Measurements from ENCODE around the gene AKAP13.
"Not testable (repeated sequence)": the region's sequence is repeated elsewhere in the genome, so short reads cannot be mapped to it uniquely, and the experiment has no call there.

The AKAP13 gene

GRCh38 chr15:85453144-85453872, 72.9 kb downstream of the AKAP13 start:
- DNase-seq = no peak

GRCh38 chr15:85454403-85454802, 74.0 kb downstream of the AKAP13 start:
- no peak for DNase-seq

GRCh38 chr15:85455891-85456290, 75.5 kb downstream of the AKAP13 start:
- no peak for DNase-seq

- DNase-seq = no peak
These were observed 76.4 kb downstream of the AKAP13 start for GRCh38 chr15:85456798-85457197.

GRCh38 chr15:85457392-85457968, 77.1 kb downstream of the AKAP13 start:
- DNase-seq = no peak

GRCh38 chr15:85458764-85459163, 78.4 kb downstream of the AKAP13 start:
- DNase-seq = no peak

- no peak for DNase-seq
These were observed 81.6 kb downstream of the AKAP13 start for GRCh38 chr15:85462029-85462428.

GRCh38 chr15:85463276-85463892, 83.0 kb downstream of the AKAP13 start:
- no peak for DNase-seq

GRCh38 chr15:85463976-85464375, 83.6 kb downstream of the AKAP13 start:
- DNase-seq = no peak

GRCh38 chr15:85464471-85464870, 84.1 kb downstream of the AKAP13 start:
- no peak for DNase-seq

GRCh38 chr15:85470563-85471271, 90.3 kb downstream of the AKAP13 start:
- DNase-seq = no peak

- no peak for DNase-seq
These were observed 91.9 kb downstream of the AKAP13 start for GRCh38 chr15:85472349-85472748.

- DNase-seq = no peak
These were observed 93.1 kb downstream of the AKAP13 start for GRCh38 chr15:85473455-85473854.

- no peak for DNase-seq
These were observed 94.4 kb downstream of the AKAP13 start for GRCh38 chr15:85474700-85475316.

- DNase-seq = no peak
These were observed 94.9 kb downstream of the AKAP13 start for GRCh38 chr15:85475317-85475701.

GRCh38 chr15:85475711-85476110, 95.3 kb downstream of the AKAP13 start:
- DNase-seq = no peak

- DNase-seq = no peak
These were observed 96.7 kb downstream of the AKAP13 start for GRCh38 chr15:85477061-85477460.

- no peak for DNase-seq
These were observed 97.3 kb downstream of the AKAP13 start for GRCh38 chr15:85477730-85478129.

- peak; percentile 77 to 89 for DNase-seq
These were observed 98.8 kb downstream of the AKAP13 start for GRCh38 chr15:85479071-85479647.

GRCh38 chr15:85480923-85481322, 100.5 kb downstream of the AKAP13 start:
- DNase-seq = no peak

GRCh38 chr15:85481543-85481942, 101.1 kb downstream of the AKAP13 start:
- DNase-seq = not testable (repeated sequence)

- DNase-seq = no peak
These were observed 102.5 kb downstream of the AKAP13 start for GRCh38 chr15:85482894-85483293.

GRCh38 chr15:85483955-85484354, 103.6 kb downstream of the AKAP13 start:
- DNase-seq = not testable (repeated sequence)
